ENCODE measurements around the gene HLA-DRB5. TPM values are rescaled to one million over a fixed set of nuclear protein-coding genes. Genes with fewer than 3 reads are reported as not detected.

HLA-DRB5 gene
- total and polyA plus RNA-seq, 2 experiments from 2014 or later, result not detected

GRCh38 chr6:32576250-32576649, 46.2 kb upstream of the HLA-DRB5 start:
- H3K4me3 Mint-ChIP-seq, result no peak overlapping the region
- no peak overlapping the region for H3K27ac Mint-ChIP-seq
- Histone ChIP-seq H3K27ac (ENCODE audit: low read depth) (no peak overlapping the region), H3K79me2 (replicated peaks; ENCODE audit: insufficient read depth) (no peaks in the 10 kb centered on the region), H3K36me3 (ENCODE audit: insufficient read depth) (no peaks in the 10 kb centered on the region), H3K9me2 (ENCODE audit: insufficient read depth) (no peaks in the 10 kb centered on the region), H3F3A (replicated peaks; ENCODE audit: low read depth) (no peaks in the 10 kb centered on the region), H3K27me3 (ENCODE audit: insufficient read depth) (no peaks in the 10 kb centered on the region), H2AFZ (no peak overlapping the region), H4K20me1 (replicated peaks; ENCODE audit: insufficient read depth) (no peaks in the 10 kb centered on the region), H3K4me3 (no peak overlapping the region), H3K4me1 (ENCODE audit: insufficient read depth) (no peaks in the 10 kb centered on the region), H3K4me2 (no peak overlapping the region)
- H3K9me3 Mint-ChIP-seq, result no peaks in the 10 kb centered on the region
- H3K4me1 Mint-ChIP-seq, result peaks cover 3% of the 10 kb centered on the region; the same call in 2 of the 3 replicates
- TF ChIP-seq ZNF114 (CRISPR knock-in tag; IDR thresholded peaks at IDR 0.05) (no peak), ZNF331 (CRISPR knock-in tag; IDR thresholded peaks at IDR 0.05; ENCODE audit: low read depth) (no peak), NANOG (IDR thresholded peaks at IDR 0.05; ENCODE audit: borderline replicate concordance) (no peak), ETS1 (IDR thresholded peaks at IDR 0.05) (no peak), CREB1 (CRISPR knock-in tag; IDR thresholded peaks at IDR 0.05; ENCODE audit: low read depth) (no peak), ZNF462 (CRISPR knock-in tag; IDR thresholded peaks at IDR 0.05) (no peak), EZH2 (IDR thresholded peaks at IDR 0.05; ENCODE audit: low read depth, unreplicated experiment) (no peak), EZH2phosphoT487 (IDR thresholded peaks at IDR 0.05; ENCODE audit: unreplicated experiment) (no peak), CTCF (conservative IDR thresholded peaks at IDR 0.05; ENCODE audit: low read depth in 2 of 2) (no peak), STAT1 (IDR thresholded peaks at IDR 0.05; ENCODE audit: unreplicated experiment) (no peak), JUNB (IDR thresholded peaks at IDR 0.05; ENCODE audit: unreplicated experiment) (no peak), POLR2AphosphoS5 (IDR thresholded peaks at IDR 0.05; ENCODE audit: low read depth) (no peak), REST (IDR thresholded peaks at IDR 0.05; ENCODE audit: unreplicated experiment) (no peak)
- no peaks in the 10 kb centered on the region for H3K36me3 Mint-ChIP-seq (ENCODE audit: low read depth)
- peaks cover 4% of the 10 kb centered on the region for H3K27me3 Mint-ChIP-seq (ENCODE audit: insufficient read depth, low read depth, poor library complexity)
- ATAC-seq, result no peak
- no peak for DNase-seq (ENCODE audit: low spot score)

Measured in GM23338 (cell line).